HG03354 (cell line): Measurements from ENCODE around the gene UST.
"Not testable (repeated sequence)": the region's sequence is repeated elsewhere in the genome, so short reads cannot be mapped to it uniquely, and the experiment has no call there.

Source experiments
- ATAC-seq: cut with Tn5 transposase; IDR thresholded peaks from one replicate; pipeline ENCODE4 v1.9.1; 2021; ENCODE audit warnings: mild to moderate bottlenecking; ENCODE audit not compliant: unreplicated experiment, poor library complexity, severe bottlenecking

UST gene

DNA sequence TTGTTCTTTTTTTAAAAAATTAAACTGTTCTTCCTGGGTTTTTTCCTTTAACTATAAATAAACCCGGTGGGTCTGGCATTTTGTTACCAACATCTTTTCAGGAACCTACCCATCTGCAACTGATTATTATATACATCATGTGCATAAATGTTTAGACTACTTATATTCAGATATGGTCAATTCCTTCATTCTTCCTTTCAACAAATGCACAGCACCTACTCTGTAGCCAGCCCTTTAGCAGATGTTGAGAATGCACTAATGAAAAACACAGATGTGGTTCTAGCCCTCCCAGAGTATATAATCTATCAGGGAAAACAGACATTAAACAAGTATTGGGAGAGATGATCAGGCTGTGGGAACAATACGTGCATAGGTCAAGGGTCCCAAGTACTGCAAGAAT is 237.1 kb downstream of the UST start:
- no peak for ATAC-seq

DNA sequence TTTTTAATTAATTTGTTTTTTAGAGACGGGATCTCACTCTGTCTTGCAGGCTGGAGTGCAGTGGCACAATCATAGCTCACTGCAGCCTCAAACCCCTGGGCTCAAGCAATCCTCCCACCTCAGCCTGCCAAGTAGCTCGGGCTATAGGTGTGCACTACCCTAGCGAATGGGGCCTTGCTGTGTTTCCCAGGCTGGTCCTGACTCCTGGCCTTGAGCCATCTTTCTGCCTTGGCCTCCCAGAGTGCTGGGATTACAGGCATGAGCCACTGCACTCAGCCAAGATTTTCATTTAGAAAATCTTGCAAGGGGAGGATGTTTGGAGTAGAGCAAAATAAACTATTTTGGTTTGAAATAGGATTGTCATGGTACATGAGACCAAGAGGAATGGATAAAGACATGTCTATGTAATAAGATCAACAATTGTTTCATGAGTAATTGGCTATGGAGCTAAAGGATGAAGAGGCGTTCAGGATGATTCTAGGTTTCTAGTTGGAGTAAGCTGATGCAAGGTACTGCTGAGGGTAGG is 237.8 kb downstream of the UST start:
- no peak for ATAC-seq

DNA sequence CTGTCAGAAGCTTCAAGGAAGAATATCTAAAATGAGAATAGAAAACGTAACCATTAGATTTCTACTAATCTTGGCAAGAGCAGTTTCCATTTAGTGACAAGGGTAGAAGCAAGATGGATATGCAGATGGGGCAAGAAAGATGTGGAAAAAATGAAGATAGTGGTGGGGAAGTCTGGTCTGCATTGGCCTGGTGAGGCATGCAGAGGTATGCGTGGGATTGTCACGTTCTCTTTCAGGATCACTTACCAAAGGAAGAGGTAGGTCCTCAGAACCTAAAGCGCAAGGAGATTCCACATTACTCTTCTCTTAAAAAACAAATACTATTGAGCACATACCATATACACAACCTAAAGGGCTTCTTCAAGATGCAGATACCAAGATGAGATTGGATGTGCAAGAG is 238.7 kb downstream of the UST start:
- no peak for ATAC-seq

DNA sequence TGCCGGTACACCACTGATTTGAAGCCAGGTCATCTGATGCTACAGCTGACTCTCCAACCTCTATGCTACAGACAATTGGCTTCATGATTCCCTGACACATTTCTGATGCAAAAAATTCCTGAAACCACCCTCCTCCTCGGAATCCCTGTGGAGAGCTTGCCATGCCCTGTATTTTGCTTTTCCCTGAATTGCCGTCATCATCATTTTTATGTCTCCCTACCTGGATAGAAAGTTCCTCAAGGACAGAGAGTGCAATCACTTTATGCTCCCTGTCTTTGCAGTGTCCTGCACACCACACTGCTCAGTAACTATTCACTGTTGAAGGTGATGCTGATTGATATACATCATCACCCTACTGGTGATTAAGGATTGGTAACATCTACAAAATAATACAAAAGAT is 239.8 kb downstream of the UST start:
- ATAC-seq = no peak

DNA sequence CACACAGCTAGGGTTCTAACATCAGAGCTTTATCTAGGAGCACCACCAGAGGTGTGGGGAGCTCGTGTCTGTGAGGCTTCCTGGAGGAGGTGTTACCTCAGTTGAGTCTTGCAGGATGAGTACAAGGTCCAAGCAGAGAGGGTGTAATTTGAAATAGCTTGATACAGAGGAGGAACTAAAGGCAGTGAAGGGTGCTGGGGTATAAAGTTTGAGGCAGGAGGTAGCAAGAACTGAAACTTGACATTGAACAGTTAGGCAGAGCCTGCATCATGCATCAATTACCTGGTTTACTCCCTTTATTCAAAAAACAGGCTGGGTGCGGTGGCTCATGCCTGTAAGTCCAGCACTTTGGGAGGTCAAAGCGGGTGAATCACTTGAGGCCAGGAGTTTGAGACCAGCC is 241.2 kb downstream of the UST start:
- no peak for ATAC-seq

DNA sequence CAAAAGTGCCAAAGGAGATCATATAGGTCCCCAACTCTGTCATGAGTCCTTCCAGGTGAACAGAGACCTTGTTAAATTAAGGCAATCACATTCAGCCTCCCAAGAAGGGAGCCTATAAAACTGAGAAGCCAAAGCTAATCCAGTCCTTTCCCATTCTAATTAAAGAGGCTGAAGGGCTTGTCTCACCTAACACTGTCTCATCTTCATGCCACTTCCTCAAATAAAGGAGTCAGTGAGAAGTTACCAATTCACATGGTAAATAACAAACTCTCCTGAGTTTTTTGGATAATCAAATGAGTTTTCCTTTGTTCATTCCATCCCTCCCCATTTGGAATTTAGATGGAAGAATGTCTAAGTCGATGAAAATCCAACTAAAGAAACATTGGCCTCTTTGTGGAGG is 242.8 kb downstream of the UST start:
- no peak for ATAC-seq

DNA sequence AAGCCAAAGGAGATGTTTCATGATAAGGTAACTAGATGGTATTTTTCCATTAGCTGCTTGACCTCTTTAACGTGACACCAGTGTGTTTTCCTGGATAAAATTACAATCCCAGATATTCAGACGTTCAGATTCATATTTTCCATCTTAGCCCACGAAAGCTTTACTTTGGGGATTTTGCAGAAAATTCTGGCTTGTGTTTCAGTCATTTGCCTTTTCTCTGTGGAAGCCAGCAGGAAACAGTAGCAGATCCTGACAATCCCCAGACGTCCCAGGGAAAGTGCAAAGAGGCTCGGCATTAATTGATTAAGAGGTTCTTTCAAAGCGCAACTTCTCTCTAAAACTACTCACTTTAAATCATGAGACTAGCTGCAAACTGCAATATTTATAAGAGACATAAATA is 243.6 kb downstream of the UST start:
- no peak for ATAC-seq

DNA sequence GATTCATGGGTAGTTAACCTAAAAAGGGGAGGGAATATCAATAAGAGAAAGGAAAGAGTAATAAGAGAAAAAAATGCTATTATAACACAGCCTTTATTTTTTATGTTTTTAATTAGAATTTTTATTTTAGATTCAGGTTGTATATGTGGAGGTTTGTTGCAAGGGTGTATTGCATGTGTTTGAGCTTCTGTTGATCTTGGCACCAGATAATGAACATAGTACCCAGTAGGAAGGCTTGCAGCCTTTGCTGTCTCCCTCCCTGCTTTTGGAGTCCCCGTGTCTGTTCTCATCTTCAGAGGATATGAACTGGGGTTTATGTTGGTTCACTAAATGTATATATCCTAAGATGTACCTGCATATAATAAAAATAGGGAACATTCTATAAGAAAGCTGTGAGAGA is 250.0 kb downstream of the UST start:
- ATAC-seq = no peak

DNA sequence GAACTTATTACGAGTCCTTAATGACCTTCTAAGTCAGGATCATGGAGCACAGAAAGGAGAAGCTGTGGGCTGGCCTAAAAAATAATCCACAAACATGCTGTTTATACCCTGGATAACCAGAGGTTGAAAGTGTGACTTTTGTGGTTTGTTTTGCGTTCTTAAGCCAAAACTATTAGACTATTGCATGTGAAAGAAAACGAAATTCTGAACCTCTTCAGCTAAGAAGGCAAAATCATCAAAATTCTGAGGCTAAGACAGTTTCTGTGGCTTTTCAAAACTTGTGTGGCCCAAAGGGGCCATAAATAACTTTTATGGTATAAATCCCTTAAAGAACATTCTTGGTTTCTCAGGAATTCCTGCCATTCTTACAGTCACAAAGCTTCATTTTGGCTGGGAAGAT is 251.0 kb downstream of the UST start:
- ATAC-seq = no peak

DNA sequence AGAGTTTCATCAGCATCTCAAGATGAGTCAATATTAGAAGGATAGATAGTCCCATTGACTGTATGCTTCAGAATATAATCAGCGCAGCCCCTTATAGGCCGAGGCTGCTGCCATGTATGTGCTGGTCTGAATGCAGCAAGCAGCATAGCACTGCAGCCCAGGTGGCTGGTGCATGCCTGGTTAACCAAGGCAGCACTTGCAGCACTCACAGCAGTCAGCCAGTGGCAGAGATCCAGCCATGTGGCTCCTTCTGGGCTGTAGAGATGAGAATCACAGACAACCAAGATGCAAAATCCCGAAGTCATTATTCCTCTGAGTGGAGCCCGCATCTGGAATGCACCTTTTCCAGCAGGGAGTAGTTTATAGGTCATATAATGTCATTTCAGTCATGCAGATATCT is 251.9 kb downstream of the UST start:
- no peak for ATAC-seq

DNA sequence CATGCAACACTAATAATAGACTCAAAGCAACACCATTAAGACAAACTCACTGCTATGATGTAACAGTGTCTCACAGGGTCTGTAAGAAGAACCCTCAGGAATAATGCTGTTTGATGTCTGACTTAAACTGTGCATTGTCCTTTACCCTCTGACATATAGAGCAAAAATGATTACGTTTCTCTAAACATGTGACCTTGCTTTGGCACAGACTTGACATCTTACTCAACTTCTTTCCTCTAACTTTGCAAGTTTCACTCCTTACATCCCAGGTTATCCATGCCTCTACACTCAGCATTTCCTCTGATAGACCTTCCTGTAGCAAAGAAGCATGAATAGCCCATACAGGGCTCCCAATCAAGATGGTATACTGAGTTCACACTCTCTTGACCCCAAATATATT is 252.7 kb downstream of the UST start:
- ATAC-seq = no peak

DNA sequence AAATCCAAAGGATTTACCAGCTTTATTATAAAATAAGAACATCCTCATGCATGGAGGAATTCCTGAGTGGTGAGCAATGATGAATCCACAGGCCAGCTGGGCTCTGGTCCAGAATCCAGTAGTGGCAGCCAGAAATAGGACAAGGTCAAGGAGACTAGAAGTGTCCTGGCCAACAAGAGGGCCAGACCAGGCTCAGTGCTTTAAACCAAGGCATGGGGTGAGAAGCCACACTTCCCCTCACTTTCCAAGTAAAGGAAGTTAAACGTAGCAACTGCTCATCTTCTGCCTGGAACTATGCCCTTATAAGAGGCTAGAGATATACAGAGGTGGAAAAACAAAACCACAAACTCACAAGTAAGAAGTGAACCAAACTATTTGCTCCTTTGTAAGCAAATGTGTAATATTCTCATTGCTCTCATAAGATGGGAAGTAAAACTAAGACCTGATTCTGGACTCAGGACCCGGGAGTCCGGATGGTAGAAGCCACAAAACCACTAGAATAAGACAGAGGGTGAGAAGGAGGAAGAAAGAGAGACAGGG is 253.2 kb downstream of the UST start:
- no peak for ATAC-seq

DNA sequence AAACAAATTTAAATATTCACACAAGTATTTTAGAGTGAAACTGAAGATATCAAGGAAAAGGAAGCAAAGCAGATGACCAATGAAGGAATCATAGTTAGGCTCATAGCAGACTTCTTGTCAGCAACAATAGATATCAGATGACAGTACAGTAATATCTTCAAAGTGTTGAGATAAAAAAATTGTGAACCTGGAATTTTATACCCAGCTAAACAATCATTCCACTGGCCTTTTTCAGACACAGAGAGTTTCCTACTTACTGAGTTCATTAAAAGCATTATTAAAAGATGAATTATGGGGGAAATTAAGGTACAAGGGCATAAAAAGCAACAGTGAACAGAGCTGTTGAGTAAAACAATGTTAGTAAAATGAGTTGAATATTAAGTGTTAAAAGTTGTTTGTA is 254.6 kb downstream of the UST start:
- ATAC-seq = no peak

DNA sequence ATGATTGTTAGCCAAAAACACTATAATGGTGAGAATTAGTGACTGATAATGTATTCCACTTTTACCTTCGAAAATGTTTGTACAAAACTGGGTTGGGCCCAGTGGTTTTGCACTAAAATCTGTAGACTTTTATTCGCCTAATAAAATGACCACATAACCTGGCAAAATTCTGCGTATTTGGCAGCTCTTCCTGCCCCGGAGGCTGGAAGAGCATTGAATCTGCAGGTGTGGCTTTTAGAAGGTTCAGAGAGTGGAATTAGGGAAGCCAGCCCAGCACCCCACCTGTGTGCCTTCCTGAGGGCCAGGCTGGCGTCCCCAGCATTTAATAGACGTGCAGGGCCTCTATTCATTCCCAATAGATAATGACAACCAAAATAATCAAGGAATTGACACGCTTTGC is 256.7 kb downstream of the UST start:
- ATAC-seq = no peak

DNA sequence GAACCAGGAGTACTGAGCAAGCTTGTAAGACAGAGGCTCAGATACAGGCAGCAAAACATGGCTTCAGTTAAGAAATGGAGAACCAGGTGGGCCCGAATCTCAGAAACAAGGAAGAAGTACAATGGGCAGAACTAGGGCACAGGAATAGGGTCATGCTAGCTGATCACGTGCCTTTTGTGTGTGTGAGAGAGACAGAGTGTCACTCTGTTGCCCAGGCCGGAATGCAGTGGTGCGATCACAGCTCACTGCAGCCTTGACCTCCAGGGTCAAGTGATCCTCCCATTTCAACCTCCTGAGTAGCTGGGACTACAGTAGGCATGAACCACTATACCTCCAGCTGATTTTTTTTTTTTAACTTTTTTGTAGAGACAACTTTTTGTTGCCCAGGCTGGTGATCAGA is 257.8 kb downstream of the UST start:
- no peak for ATAC-seq

DNA sequence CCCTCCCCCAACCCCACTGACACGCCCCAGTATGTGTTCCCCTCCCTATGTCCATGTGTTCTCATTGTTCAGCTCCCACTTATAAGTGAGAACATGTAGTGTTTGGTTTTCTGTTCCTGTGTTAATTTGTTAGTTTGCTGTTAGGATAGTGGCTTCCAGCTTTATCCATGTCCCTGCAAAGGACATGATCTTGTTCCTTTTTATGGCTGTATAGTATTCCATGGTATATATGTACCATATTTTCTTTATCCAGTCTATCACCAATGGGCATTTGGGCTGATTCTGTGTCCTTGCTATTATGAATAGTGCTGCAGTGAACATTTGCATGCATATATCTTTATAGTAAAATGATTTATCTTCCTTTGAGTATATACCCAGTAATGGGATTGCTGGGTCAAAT is 259.4 kb downstream of the UST start:
- not testable (repeated sequence) for ATAC-seq

DNA sequence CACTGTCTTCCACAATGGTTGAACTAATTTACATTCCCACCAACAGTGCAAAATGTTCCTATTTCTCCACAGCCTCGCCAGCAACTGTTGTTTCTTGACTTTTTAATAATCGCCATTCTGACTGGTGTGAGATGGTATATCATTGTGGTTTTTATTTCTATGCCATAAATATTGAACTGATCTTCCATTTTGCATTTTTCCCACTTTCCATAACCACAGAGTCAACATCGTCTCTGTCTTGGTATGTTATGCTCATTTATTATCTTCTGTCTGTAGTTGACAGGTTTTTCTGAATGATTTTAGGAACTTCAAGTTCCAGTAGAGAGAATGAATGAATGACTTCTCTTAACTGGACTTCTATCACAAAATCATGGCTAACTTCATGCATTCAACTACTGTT is 259.8 kb downstream of the UST start:
- ATAC-seq = no peak

DNA sequence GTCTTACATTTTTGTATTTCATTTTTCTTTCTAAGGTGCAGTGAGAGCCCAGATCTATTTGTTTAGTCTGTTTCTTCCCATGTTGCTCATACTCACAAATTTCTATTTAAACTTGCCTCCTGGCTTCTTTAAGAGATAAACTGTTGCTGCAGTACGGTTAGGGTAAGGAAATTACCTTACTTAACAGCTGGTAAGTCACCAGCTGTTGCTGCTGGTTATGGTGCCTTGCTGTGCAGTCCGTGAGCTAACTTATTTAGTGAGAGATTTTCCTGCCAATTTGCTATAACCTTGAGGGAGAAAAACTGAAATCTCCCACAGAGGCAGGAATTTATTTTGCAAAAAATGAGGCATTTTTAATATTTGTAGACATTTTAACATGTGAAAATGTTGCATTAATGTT is 261.0 kb downstream of the UST start:
- ATAC-seq = no peak

DNA sequence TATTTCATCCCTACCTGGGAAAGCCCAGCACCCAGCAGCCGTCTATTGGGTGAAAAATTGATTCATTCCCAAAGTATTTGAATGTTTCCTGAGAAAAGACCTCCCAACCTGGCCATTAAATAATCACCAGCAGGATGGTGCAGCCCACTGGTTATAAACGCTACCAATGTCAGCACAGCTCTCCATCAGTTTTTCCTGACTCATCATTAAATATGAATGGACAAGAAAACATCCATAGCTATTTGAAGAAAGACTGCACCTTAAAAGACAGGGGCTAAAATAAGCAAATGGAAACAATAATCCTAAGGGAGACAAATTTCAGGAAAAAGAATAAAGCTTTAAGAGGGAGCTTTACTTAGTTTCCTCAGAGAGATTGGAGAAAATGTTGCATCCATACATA is 261.9 kb downstream of the UST start:
- ATAC-seq = no peak

DNA sequence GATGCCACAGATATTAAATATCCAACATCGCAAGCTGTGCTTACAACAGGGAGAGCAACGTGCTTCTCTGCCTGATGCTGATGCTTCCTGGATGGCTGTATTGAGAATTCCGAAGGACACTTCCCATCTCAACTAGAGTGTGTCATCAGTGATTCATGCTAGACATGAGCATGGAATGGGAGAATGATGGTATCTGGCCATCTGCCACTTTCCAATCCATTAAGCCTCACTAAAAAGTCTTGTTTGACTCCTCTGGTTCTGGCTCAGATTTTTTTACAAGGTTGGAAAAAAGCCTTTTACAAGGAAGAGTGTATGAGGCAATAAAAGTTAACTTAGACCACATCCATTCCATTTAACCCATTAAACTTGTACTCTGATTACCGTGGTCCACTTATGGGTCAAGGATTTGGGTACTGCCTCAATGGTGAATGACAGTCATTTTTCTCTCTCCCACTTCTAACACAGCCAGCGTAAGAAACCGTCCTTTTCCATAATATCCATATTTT is 265.3 kb downstream of the UST start:
- ATAC-seq = no peak

DNA sequence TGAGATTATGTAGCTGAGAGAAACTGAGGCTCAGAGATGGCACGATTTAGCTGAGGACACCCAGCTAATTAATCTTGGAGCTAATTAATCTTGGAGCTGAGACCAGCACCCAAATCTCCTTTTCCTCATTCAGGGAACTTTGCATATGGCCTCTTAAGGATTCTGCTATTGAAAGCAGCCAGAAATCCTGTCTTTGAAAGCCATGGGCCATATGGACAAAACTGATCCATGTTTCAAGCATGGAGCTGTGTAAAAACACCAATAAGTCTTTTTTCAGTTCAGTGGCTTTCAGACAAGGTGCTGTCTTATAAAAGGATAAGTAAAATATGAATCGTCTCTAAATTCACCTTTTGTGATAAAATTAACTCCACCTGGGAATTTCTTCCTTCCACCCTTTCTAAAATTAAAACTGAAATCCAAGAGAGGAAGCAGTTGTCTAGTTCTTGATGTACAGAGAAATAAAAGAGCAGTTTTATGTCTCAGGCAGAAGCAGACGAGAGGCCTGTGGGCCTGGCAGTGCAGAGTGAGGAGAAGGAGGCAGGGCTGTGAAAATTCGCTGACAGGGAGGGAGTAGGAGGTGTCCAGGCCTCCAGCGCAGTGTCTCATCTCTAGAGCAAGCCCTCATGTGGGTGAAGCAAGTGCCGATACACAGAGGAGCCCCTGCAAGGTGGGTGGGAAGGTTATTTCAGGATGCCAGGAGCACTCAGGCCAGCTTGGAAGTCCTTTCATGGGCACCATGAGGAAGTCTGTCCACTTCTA is 266.9 kb downstream of the UST start:
- ATAC-seq = no peak
